HepG2 (cell line): Measurements from ENCODE around the gene NCOA4. TPM values are rescaled to one million over a fixed set of nuclear protein-coding genes. Genes with fewer than 3 reads are reported as not detected.

Experiments used
- CBX2 ChIP-seq, 2 experiments: fragments of 200-600 bp in 1 of 2; sonication (generic); formaldehyde crosslinking in 1 of 2; IDR thresholded peaks; 2 replicates each; pipeline versions ENCODE4 v1.7.0 to v1.8.1; 2018 to 2022; ENCODE audit warnings: low read depth in 2 of 2, low read length in 1 of 2, mild to moderate bottlenecking in 1 of 2, missing genetic modification reagents in 1 of 2
- ELK4 ChIP-seq: sonication (generic); formaldehyde crosslinking; IDR thresholded peaks from 2 replicates; pipeline ENCODE4 v1.9.0; 2021; ENCODE audit warnings: missing genetic modification reagents, borderline replicate concordance
- FOXP4 ChIP-seq: sonication (generic); formaldehyde crosslinking; IDR thresholded peaks from 2 replicates; pipeline ENCODE4 v1.4.0; 2020; ENCODE audit warnings: missing genetic modification reagents
- GATAD1 ChIP-seq: IDR thresholded peaks from 2 replicates; pipeline ENCODE4 v1.6.1; 2016; ENCODE audit warnings: missing genetic modification reagents, missing compliant biosample characterization
- HMG20A ChIP-seq: IDR thresholded peaks from 2 replicates; pipeline ENCODE4 v1.6.1; 2016; ENCODE audit warnings: borderline replicate concordance
- HOXA9 ChIP-seq: sonication (generic); formaldehyde crosslinking; IDR thresholded peaks from 2 replicates; pipeline ENCODE4 v1.8.1; 2022; ENCODE audit warnings: missing genetic modification reagents, mild to moderate bottlenecking, moderate library complexity, borderline replicate concordance
- MEF2D ChIP-seq: sonication (generic); formaldehyde crosslinking; IDR thresholded peaks from 2 replicates; pipeline ENCODE4 v1.5.1; 2020; ENCODE audit warnings: mild to moderate bottlenecking, missing genetic modification reagents
- SIX4 ChIP-seq: sonication (generic); formaldehyde crosslinking; IDR thresholded peaks from 2 replicates; pipeline ENCODE4 v1.4.0; 2020; ENCODE audit warnings: missing genetic modification reagents
- SP4 ChIP-seq: sonication (generic); formaldehyde crosslinking; IDR thresholded peaks from 2 replicates; pipeline ENCODE4 v1.8.1; 2023; ENCODE audit warnings: mild to moderate bottlenecking, missing genetic modification reagents
- SPEN ChIP-seq: sonication (generic); formaldehyde crosslinking; IDR thresholded peaks from 2 replicates; pipeline ENCODE4 v1.5.1; 2020; ENCODE audit warnings: low read depth, mild to moderate bottlenecking, missing genetic modification reagents
- SRY ChIP-seq: sonication (generic); formaldehyde crosslinking; IDR thresholded peaks from 2 replicates; pipeline ENCODE4 v1.8.0; 2022; ENCODE audit warnings: mild to moderate bottlenecking, missing genetic modification reagents
- TEF ChIP-seq: sonication (generic); formaldehyde crosslinking; IDR thresholded peaks from 2 replicates; pipeline ENCODE4 v1.5.0; 2020; ENCODE audit warnings: missing genetic modification reagents
- TOPORS ChIP-seq: sonication (generic); formaldehyde crosslinking; IDR thresholded peaks from 2 replicates; pipeline ENCODE4 v1.8.0; 2023; ENCODE audit warnings: mild to moderate bottlenecking, missing genetic modification reagents
- ZBTB49 ChIP-seq: sonication (generic); formaldehyde crosslinking; IDR thresholded peaks from 2 replicates; pipeline ENCODE4 v1.4.0; 2020; ENCODE audit warnings: missing genetic modification reagents, borderline replicate concordance
- ZFAT ChIP-seq: sonication (generic); formaldehyde crosslinking; conservative IDR thresholded peaks from 2 replicates; pipeline ENCODE4 v1.8.1; 2023; ENCODE audit warnings: missing genetic modification reagents, inconsistent platforms
- ZNF18 ChIP-seq: sonication (generic); formaldehyde crosslinking; IDR thresholded peaks from 2 replicates; pipeline ENCODE4 v1.8.0; 2022; ENCODE audit warnings: mild to moderate bottlenecking, missing genetic modification reagents; ENCODE audit not compliant: insufficient replicate concordance
- ZNF691 ChIP-seq: sonication (generic); formaldehyde crosslinking; IDR thresholded peaks from 2 replicates; pipeline ENCODE4 v1.4.0; 2020; ENCODE audit warnings: missing genetic modification reagents, low read depth, mild to moderate bottlenecking, borderline replicate concordance
- ZNF740 ChIP-seq: sonication (generic); formaldehyde crosslinking; IDR thresholded peaks from 2 replicates; pipeline ENCODE4 v1.4.0; 2020; ENCODE audit warnings: missing genetic modification reagents
- polyA plus RNA-seq, 8 experiments: library from polyadenylated mRNA; depleted of rRNA in 3 of 8; stranded (reverse) in 7 of 8; unstranded in 1 of 8; fragments of >200 nt; fragmentation: Illumina TruSeq in 4 of 8; extraction: Trizol in 4 of 8; gene quantifications; 2 replicates each; pipeline versions ENCODE4 v1.2.1 to v1.2.3, GENCODE V29; 2011 to 2016; ENCODE audit warnings: low read depth in 4 of 8, missing spikeins in 1 of 8, mixed read lengths in 1 of 8; ENCODE audit not compliant: insufficient read depth in 1 of 8
- total RNA-seq, 5 experiments: library from RNA; depleted of rRNA; stranded (reverse); fragments of >200 nt; fragmentation: Illumina TruSeq; extraction: Trizol; gene quantifications; 2 replicates each; pipeline ENCODE4 v1.2.3, GENCODE V29; 2016; ENCODE audit warnings: low read depth in 1 of 5

Gene NCOA4
- total and polyA plus RNA-seq, 2 of the 13 experiments (the other 11 are each of a cell fraction or from before 2014, with no cell fraction given): 306 to 400 TPM

GRCh38 chr10:46030091-46030937, at the start of gene NCOA4 (continued):
- TF ChIP-seq ZNF18 (peak; percentile 67), HMG20A (CRISPR knock-in tag) (no peak), SP4 (CRISPR knock-in tag) (0 out of 2 replicates have a peak, but pooled peaks have one; percentile 44), ZFAT (no peak; the same call in 1 of the 2 replicates), CBX2 (IDR thresholded peaks at IDR 0.05; ENCODE audit: low read depth, low read length) (no peak), CBX2 (CRISPR knock-in tag; IDR thresholded peaks at IDR 0.05; ENCODE audit: low read depth) (no peak), ELK4 (CRISPR knock-in tag) (no peak), HOXA9 (CRISPR knock-in tag) (0 out of 2 replicates have a peak, but pooled peaks have one; percentile 72), MEF2D (CRISPR knock-in tag) (peak; percentile 51; the same call in 1 of the 2 replicates), GATAD1 (peak; percentile 82), ZBTB49 (CRISPR knock-in tag) (no peak), SRY (peak; percentile 76; the same call in 1 of the 2 replicates), TEF (CRISPR knock-in tag) (no peak), SIX4 (CRISPR knock-in tag) (no peak), FOXP4 (CRISPR knock-in tag) (no peak), TOPORS (CRISPR knock-in tag) (no peak), ZNF740 (CRISPR knock-in tag) (no peak), ZNF691 (CRISPR knock-in tag) (no peak), SPEN (peak; percentile 89)
